Midbrain (tissue), 1 donor: ENCODE results near the gene OBP2B.
"Not testable (repeated sequence)": the region's sequence is repeated elsewhere in the genome, so short reads cannot be mapped to it uniquely, and the experiment has no call there.

ENCODE experiments used
- DNase-seq: peaks from one replicate; lab custom pipeline; 2025; lab: John Stamatoyannopoulos, UW

OBP2B gene

GRCh38 chr9:133238272-133238850 lies 29.3 kb upstream of the OBP2B start:
- DNase-seq, result no peak

GRCh38 chr9:133237035-133237731 lies 28.1 kb upstream of the OBP2B start:
- DNase-seq, result no peak

- DNase-seq, result not testable (repeated sequence)
Observed at GRCh38 chr9:133236291-133237034, 27.4 kb upstream of the OBP2B start.

- no peak for DNase-seq
Observed at GRCh38 chr9:133235549-133236222, 26.6 kb upstream of the OBP2B start.

- no peak for DNase-seq
Observed at GRCh38 chr9:133234577-133235322, 25.7 kb upstream of the OBP2B start.

GRCh38 chr9:133233681-133234432 lies 24.8 kb upstream of the OBP2B start:
- DNase-seq, result no peak

- not testable (repeated sequence) for DNase-seq
Observed at GRCh38 chr9:133231934-133232568, 23.0 kb upstream of the OBP2B start.

GRCh38 chr9:133230514-133230913 lies 21.5 kb upstream of the OBP2B start:
- not testable (repeated sequence) for DNase-seq

- no peak for DNase-seq
Observed at GRCh38 chr9:133230093-133230492, 21.0 kb upstream of the OBP2B start.

GRCh38 chr9:133228474-133229193 lies 19.6 kb upstream of the OBP2B start:
- DNase-seq, result not testable (repeated sequence)

- DNase-seq, result not testable (repeated sequence)
Observed at GRCh38 chr9:133227996-133228395, 18.9 kb upstream of the OBP2B start.

GRCh38 chr9:133227242-133227860 lies 18.3 kb upstream of the OBP2B start:
- DNase-seq, result no peak

- no peak for DNase-seq
Observed at GRCh38 chr9:133226219-133227171, 17.4 kb upstream of the OBP2B start.

GRCh38 chr9:133225171-133226011 lies 16.3 kb upstream of the OBP2B start:
- DNase-seq, result no peak

- no peak for DNase-seq
Observed at GRCh38 chr9:133224762-133225161, 15.7 kb upstream of the OBP2B start.

GRCh38 chr9:133223159-133223756 lies 14.2 kb upstream of the OBP2B start:
- not testable (repeated sequence) for DNase-seq

GRCh38 chr9:133221994-133222393 lies 12.9 kb upstream of the OBP2B start:
- DNase-seq, result not testable (repeated sequence)
